H1 (cell line): ENCODE data around the gene ITIH6.

ENCODE experiments used
- CTCF ChIP-seq, 3 experiments: IDR thresholded peaks; 1 replicate in 2 of 3; 2 replicates in 1 of 3; pipeline versions ENCODE4 v1.5.1 to v1.6.1; 2011; ENCODE audit warnings: low read length in 3 of 3, mild to moderate bottlenecking in 3 of 3, inconsistent platforms in 2 of 3, low read depth in 1 of 3, moderate library complexity in 1 of 3; ENCODE audit not compliant: insufficient read depth in 1 of 3; ENCODE audit errors: control extremely low read depth in 1 of 3
- TBP ChIP-seq: IDR thresholded peaks from 2 replicates; pipeline ENCODE4 v1.6.1; 2011; ENCODE audit warnings: low read depth, low read length, improper control_type of control experiment
- USF2 ChIP-seq: IDR thresholded peaks from 2 replicates; pipeline ENCODE4 v1.6.1; 2011; ENCODE audit warnings: low read length, improper control_type of control experiment

GRCh38 chrX:54776987-54777672, 20.9 kb downstream of the ITIH6 start:
- TF ChIP-seq CTCF (IDR thresholded peaks at IDR 0.05; ENCODE audit: control extremely low read depth in 1 of 3, insufficient read depth in 1 of 3, low read depth in 1 of 3, low read length in 3 of 3) (no peak), USF2 (no peak), TBP (no peak)
